ENCODE results near the gene HK2. TPM values are rescaled to one million over a fixed set of nuclear protein-coding genes. Genes with fewer than 3 reads are reported as not detected.

The HK2 gene
- total and polyA plus RNA-seq, 8 donors = 4.8 to 45.2 (median 12.3) TPM

GRCh38 chr2:74886251-74886650 lies 52.3 kb downstream of the HK2 start:
- WGBS, 5 donors = 88 to 97% (median 91%) methylated on average over 8 of the region's 8 CpGs
- no peak overlapping the region for H3K27ac ChIP-seq
- DNase-seq = no peak
- no peaks in the 10 kb centered on the region for H3K27me3 ChIP-seq
- intact Hi-C loops (cut with DNase I; ENCODE audit: low total_unique reads) = no loop called here
- no peak for TF ChIP-seq CTCF (IDR thresholded peaks at IDR 0.05)
- TF ChIP-seq POLR2AphosphoS5 (IDR thresholded peaks at IDR 0.05) = no peak
- no peaks in the 10 kb centered on the region for H3K4me1 ChIP-seq
- H3K9me3 ChIP-seq = no peaks in the 10 kb centered on the region
- H3K4me3 ChIP-seq = no peak overlapping the region
- peaks cover 34 to 95% (median 94%) of the 10 kb centered on the region in 4 donors for H3K36me3 ChIP-seq

GRCh38 chr2:74886811-74887210 lies 52.9 kb downstream of the HK2 start:
- WGBS, 5 donors = 72 to 95% (median 89%) methylated on average over 4 of the region's 4 CpGs
- intact Hi-C loops (cut with DNase I; ENCODE audit: low total_unique reads) = no loop called here
- Histone ChIP-seq H3K4me3 (no peak overlapping the region), H3K27ac (no peak overlapping the region), H3K36me3 (peaks cover 32 to 93% (median 89%) of the 10 kb centered on the region in 4 donors), H3K9me3 (no peaks in the 10 kb centered on the region), H3K27me3 (no peaks in the 10 kb centered on the region), H3K4me1 (no peaks in the 10 kb centered on the region)
- TF ChIP-seq POLR2AphosphoS5 (IDR thresholded peaks at IDR 0.05) = no peak
- no peak for TF ChIP-seq POLR2A (IDR thresholded peaks at IDR 0.05)
- no peak for DNase-seq

- intact Hi-C loops (cut with DNase I; ENCODE audit: low total_unique reads) = no loop called here
- DNase-seq = no peak
- Histone ChIP-seq H3K36me3 (peaks cover 27 to 91% (median 83%) of the 10 kb centered on the region in 4 donors), H3K4me1 (no peaks in the 10 kb centered on the region), H3K9me3 (no peaks in the 10 kb centered on the region), H3K27ac (no peak overlapping the region), H3K27me3 (no peaks in the 10 kb centered on the region), H3K4me3 (no peak overlapping the region)
- WGBS, 5 donors = 69 to 84% (median 82%) methylated on average over 7 of the region's 7 CpGs
- TF ChIP-seq POLR2AphosphoS5 (IDR thresholded peaks at IDR 0.05) (no peak), POLR2A (IDR thresholded peaks at IDR 0.05) (no peak), CTCF (IDR thresholded peaks at IDR 0.05) (no peak), EP300 (IDR thresholded peaks at IDR 0.05) (no peak)
Measured at GRCh38 chr2:74887445-74887951, 53.6 kb downstream of the HK2 start.

GRCh38 chr2:74887960-74888700 lies 54.2 kb downstream of the HK2 start:
- WGBS, 5 donors = 89 to 92% (median 91%) methylated on average over 8 of the region's 8 CpGs
- Histone ChIP-seq H3K27me3 (no peaks in the 10 kb centered on the region), H3K4me1 (no peaks in the 10 kb centered on the region), H3K9me3 (no peaks in the 10 kb centered on the region), H3K36me3 (peaks cover 21 to 85% (median 77%) of the 10 kb centered on the region in 4 donors), H3K4me3 (no peak overlapping the region), H3K27ac (no peak overlapping the region)
- intact Hi-C loops (cut with DNase I; ENCODE audit: low total_unique reads) = no loop called here
- TF ChIP-seq EP300 (IDR thresholded peaks at IDR 0.05) = no peak
- TF ChIP-seq POLR2A (IDR thresholded peaks at IDR 0.05) = no peak
- TF ChIP-seq POLR2AphosphoS5 (IDR thresholded peaks at IDR 0.05) = no peak
- TF ChIP-seq CTCF (IDR thresholded peaks at IDR 0.05) = no peak
- DNase-seq = no peak

GRCh38 chr2:74889159-74889558 lies 55.2 kb downstream of the HK2 start:
- H3K36me3 ChIP-seq = peaks cover 21 to 79% (median 73%) of the 10 kb centered on the region in 4 donors
- WGBS, 5 donors = 94 to 100% (median 98%) methylated on average over 8 to 9 of the region's 9 CpGs
- intact Hi-C loops (cut with DNase I; ENCODE audit: low total_unique reads) = no loop called here

More at GRCh38 chr2:74889159-74889558, 55.2 kb downstream of the HK2 start:
- no peaks in the 10 kb centered on the region for H3K27me3 ChIP-seq
- H3K9me3 ChIP-seq = no peaks in the 10 kb centered on the region
- no peaks in the 10 kb centered on the region for H3K4me1 ChIP-seq
- TF ChIP-seq POLR2AphosphoS5 (IDR thresholded peaks at IDR 0.05) (no peak), EP300 (IDR thresholded peaks at IDR 0.05) (no peak), CTCF (IDR thresholded peaks at IDR 0.05) (no peak), POLR2A (IDR thresholded peaks at IDR 0.05) (no peak)
- H3K4me3 ChIP-seq = no peak overlapping the region
- no peak for DNase-seq
- no peak overlapping the region for H3K27ac ChIP-seq
